ENCODE results near the gene ADRB1.

Gene ADRB1

DNA sequence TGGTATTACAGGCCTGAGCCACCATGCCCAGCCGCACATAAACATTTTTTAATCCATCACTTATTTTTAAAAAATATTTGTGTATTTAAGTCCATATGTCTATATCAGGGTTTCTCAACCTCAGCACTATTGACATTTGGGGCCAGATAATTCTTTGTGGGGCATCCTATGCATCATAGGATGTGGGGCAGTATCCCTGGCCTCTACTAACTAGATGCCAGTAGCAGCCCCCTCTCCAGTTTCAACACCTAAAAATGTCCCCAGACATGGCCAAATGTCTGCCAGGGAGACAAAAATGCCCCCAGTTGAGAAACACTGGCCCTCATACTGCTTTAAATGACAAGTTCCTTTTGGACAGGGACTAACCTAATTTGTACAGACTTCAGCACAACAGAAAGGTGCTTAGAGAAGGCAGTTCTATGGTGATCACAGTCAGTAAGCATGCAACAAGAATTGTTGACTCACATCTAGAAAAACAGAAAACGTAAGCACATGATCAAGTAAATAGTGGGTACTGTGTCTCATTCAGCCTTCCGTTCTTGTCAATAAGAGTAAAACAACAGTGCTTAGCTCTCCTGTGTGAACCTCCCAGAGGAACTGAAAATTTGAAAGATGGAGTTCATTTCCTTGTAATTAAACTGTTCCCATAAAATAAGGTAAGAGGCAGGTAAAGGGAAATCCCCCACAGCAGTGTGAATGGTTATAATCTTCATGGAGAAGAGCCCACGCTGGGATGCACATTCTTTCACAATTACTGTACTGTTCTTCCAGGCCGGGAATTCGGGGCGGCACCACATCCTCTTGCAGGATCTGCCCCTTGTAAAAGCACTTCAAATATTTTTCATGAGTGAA lies 17.3 kb upstream of the ADRB1 start:
- peak in 1 of 3 experiments; percentile 1 for DNase-seq

DNA sequence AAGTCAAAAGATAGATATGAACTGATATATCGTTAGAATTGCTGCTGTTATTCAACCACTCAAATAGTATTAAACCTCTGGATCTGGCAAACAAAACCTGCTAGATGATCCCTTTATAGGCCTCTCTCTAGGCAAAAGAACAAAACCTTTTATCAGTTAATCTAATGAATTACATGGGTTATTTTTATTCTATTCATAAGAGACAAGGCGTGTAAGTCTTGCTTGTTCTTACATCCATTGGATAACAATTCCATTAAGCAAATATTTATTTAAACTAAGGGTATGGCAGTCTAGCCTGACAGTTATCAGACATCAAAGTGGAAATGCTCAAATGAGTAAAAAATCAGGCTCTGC lies 16.6 kb upstream of the ADRB1 start:
- DNase-seq: no peak

DNA sequence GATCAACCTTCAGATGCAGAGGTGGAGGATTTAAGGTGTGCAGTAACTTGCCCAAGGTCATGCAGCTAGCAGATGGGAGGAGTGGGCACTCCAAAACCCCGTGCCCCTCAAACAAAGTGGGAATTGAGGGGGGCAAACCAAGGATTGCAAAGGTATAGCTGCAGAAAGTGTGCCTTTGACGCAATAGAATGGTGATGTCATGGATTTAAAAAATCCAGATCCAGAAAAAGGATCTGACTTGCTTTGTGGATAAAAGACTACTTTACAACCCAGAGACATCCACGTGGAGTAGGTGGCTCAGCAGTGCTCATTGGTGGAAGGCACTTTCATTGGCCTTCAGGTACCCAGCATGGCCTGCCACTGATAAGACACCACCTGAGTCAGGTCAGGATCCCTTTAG lies 15.7 kb upstream of the ADRB1 start:
- no peak for DNase-seq

DNA sequence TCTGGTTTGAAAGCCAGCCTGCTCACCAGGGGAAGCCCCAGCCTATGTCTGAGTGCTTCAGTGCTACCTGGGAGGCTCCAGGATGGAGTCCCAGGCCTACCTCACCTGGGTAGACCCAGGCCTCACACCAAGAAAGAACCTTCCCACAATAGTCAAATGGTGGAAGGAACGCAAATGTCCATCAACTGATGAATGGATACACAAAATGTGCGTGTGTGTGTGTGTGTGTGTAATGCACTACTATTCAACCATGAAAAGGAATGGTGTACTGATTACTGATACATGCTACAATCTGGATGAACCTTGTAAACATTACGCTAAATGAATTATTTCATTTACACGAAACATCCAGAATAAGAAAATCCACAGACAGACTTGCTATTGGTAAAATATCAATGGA lies 15.2 kb upstream of the ADRB1 start:
- no peak for DNase-seq

DNA sequence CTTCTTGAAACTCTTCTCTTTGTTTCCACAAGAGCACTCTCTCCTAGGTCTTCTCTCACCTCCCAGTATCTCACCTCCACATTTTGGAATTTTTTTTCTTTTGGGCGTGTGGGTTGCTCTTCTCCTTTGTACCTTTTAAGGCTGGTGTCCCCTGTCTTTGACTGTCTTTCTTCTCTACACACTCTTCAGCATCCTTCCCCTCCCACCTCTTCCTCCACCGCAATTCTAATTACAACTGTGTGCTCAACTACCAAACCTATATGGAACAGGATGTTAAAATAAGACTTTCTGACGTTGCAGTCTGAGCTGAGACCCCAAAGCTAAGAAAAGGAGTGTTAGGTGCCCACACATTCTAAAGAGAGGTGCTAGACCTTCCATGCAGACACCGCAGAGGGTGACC lies 14.0 kb upstream of the ADRB1 start:
- DNase-seq: no peak

DNA sequence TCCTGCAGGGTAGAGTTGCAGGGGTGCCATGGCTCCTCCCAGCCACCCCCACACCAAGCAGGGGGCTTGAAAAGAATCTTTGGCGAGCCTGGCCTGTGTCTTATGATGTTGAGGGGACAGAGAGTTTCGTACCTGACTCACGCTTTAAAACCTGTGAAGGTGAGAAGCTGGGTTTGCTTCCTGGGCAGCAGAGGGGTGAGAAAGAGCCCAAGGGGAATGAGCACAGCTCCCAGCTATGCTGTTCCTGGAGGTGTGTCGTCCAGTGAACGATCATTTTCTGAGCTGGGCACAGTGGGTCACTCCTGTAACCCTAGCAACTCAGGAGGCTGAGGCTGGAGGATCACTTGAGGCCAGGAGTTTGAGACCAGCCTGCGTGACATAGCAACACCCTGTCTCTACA lies 13.5 kb upstream of the ADRB1 start:
- no peak for DNase-seq

DNA sequence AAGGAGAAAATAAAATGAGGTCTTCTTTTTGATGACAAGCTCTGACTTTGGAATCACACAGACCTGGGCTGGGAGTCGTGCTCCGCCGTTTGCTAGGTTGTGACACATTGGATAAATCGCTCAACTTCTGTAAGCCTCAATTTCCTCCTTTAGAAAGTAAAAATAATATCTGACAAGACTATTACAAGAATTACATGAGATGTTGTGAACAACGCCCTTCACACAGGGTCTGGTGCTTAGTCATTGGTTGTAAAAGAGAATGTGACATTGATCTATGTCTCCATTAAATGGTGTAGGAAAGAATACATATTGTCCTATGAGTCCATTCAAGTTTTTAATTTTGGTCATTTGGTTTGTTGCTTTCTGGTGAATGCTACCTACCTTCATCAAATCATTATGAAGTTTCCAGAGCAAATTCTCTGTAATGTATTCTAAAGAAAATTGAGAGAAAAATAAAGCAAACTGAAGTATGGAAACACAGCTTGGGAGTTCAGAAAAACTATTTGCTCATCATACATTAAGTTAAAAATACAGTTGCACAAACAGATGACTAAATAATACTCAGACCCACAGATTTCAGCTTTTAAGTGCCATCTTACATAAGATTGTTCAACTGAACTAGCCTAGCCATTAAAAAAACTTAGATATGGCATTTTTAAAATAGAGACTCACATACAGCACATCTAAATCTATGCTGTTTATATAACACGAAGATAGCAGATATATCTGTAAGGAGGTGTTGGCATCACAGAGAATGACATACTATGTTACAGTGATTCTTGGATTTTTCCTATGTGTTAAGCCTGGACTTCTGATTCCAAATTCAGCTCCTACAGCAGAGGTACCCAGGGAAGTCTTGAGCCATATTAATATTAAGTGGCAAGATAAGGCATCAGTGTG lies 12.3 kb upstream of the ADRB1 start:
- DNase-seq: no peak

DNA sequence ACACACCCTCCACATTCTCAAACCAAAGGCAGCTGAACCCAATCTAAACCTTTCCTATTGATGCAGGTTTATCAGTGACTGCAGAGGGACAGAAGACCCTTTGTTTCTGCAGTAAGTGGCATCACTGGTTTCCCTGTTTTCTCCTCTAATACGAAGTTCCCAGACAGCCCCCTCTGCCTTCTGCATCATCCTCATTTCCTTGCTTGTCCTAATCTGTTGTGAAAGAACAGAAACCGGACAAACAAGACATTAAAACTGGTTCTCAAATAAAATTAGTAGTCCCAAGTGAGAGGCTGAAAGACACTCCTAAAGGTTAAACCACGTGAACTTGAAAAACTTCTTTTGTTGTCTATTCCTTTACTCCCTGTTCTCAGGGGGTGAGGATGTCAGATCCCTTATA lies 10.1 kb upstream of the ADRB1 start:
- DNase-seq: no peak

DNA sequence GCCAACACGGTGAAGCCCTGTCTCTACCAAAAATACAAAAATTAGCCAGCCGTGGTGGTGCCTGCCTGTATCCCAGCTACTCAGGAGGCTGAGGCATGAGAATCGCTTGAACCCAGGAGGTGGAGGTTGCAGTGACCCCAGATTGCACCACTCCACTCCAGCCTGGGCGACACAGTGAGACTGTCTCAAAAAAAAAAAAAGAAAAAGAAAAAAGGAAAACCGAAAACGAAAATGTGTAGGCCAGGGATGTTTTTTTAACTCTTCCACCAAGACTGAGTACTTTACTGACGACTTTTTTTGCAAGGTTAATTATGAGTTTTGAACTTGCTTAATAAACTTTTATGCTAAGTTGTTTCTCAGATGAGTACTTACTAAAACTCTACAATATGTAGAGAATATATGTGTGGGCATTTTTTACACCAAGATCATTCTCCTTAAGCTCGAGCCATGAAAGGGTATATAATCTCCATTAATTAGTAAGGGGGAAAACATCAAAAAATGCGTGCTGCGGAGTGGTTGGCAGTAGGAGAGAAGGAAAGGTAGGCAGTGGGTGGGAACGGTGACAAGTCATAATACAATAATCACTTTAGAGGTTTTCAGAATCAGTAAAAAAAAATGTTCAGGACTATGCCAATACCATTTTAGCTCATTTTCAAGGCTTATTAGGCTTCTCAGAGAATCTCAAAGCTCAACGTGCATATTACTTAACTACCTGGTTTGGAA lies 8.6 kb upstream of the ADRB1 start:
- DNase-seq: no peak

DNA sequence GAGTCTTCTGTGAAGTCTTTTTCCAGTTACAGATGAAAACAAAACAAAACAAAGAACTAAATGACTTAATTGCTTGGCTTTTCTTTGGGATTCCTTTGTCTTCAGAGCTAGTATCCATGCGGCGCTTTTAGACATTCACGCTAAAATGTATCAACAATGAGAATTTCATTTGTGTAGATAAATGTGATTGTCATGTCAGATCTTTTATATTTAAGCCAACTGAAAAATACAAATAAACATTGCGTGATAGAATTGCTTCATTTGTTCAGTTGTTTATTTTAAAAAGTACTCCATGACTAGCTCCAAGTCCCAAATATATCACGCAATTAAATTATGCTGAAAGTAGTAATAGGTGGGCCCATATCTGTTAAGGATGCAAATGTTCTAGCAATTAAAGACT lies 7.9 kb upstream of the ADRB1 start:
- no peak for DNase-seq

DNA sequence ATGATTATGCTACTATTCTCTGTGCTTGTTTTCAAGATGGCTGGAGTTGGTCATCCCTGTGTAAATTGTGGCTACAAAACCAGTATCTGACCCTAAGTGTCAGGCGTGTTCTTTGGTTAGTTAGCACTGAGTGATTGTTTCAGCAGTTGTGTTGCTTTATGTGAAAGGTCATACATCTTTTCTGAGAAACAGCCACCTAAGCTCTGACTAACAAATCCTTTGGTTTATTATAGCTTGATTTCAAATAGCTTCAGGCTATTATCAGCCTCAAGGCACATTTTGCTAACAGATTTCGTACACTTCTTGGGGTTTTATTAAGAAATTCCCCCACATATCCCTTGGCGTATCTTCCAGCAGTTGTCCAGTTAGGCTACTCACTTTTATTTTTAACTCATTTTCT lies 4.8 kb upstream of the ADRB1 start:
- DNase-seq: no peak

DNA sequence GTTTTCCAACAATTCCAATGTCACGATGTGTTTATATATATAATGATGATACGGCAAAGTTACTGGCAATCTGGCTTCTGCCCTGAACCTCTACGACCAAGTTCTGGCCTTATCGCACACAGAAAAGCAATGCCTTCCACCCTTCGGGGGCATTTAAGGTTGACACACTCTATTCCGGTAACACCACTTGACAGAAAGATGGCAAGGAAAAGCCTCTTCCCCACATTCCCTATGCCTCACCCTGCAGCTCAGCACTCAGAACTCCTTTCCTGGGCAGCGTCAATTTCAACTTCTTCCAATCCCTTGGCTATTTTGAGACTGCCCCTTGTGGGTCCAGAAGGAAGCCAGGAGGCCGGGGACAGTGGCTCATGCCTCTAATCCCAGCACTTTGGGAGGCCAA lies 2.5 kb upstream of the ADRB1 start:
- no peak for DNase-seq

DNA sequence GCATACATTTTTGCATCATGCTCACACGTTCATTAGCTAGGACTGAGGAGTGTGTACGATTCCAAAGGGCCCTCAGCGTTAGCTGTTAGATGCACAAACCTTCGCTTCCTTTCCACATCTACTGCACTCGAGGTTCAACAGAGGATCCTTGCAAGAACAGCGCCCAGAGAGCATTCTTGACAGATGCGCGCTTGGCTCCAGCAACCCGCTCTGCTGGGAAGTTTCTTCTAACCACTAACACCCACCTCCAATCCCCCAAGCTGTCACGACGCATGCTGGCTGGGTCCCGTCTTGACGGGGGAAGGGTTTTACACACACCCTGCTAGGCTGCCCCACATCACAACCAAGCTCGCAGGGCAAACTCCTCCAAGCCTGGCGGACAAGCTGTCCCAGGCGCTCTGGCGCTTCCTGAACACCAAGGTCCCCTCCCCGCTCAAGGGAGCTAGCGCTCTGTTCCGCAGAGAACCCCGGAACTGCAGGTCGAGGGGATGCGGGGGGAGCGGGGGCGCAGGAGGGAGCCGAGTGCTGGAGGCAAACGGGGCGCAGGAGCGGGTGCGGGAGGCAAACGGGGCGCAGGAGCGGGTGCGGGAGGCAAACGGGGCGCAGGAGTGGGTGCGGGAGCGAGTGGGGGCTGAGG lies 653 bp upstream of the ADRB1 start:
- peak in 2 of 3 experiments; percentile 35 to 51 for DNase-seq

DNA sequence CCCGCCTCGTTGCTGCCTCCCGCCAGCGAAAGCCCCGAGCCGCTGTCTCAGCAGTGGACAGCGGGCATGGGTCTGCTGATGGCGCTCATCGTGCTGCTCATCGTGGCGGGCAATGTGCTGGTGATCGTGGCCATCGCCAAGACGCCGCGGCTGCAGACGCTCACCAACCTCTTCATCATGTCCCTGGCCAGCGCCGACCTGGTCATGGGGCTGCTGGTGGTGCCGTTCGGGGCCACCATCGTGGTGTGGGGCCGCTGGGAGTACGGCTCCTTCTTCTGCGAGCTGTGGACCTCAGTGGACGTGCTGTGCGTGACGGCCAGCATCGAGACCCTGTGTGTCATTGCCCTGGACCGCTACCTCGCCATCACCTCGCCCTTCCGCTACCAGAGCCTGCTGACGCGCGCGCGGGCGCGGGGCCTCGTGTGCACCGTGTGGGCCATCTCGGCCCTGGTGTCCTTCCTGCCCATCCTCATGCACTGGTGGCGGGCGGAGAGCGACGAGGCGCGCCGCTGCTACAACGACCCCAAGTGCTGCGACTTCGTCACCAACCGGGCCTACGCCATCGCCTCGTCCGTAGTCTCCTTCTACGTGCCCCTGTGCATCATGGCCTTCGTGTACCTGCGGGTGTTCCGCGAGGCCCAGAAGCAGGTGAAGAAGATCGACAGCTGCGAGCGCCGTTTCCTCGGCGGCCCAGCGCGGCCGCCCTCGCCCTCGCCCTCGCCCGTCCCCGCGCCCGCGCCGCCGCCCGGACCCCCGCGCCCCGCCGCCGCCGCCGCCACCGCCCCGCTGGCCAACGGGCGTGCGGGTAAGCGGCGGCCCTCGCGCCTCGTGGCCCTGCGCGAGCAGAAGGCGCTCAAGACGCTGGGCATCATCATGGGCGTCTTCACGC lies 825 bp downstream of the ADRB1 start:
- DNase-seq: no peak

DNA sequence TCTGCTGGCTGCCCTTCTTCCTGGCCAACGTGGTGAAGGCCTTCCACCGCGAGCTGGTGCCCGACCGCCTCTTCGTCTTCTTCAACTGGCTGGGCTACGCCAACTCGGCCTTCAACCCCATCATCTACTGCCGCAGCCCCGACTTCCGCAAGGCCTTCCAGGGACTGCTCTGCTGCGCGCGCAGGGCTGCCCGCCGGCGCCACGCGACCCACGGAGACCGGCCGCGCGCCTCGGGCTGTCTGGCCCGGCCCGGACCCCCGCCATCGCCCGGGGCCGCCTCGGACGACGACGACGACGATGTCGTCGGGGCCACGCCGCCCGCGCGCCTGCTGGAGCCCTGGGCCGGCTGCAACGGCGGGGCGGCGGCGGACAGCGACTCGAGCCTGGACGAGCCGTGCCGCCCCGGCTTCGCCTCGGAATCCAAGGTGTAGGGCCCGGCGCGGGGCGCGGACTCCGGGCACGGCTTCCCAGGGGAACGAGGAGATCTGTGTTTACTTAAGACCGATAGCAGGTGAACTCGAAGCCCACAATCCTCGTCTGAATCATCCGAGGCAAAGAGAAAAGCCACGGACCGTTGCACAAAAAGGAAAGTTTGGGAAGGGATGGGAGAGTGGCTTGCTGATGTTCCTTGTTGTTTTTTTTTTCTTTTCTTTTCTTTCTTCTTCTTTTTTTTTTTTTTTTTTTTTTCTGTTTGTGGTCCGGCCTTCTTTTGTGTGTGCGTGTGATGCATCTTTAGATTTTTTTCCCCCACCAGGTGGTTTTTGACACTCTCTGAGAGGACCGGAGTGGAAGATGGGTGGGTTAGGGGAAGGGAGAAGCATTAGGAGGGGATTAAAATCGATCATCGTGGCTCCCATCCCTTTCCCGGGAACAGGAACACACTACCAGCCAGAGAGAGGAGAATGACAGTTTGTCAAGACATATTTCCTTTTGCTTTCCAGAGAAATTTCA lies 1.7 kb downstream of the ADRB1 start:
- DNase-seq: peak in 1 of 3 experiments; percentile 14

DNA sequence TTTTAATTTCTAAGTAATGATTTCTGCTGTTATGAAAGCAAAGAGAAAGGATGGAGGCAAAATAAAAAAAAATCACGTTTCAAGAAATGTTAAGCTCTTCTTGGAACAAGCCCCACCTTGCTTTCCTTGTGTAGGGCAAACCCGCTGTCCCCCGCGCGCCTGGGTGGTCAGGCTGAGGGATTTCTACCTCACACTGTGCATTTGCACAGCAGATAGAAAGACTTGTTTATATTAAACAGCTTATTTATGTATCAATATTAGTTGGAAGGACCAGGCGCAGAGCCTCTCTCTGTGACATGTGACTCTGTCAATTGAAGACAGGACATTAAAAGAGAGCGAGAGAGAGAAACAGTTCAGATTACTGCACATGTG lies 2.4 kb downstream of the ADRB1 start:
- DNase-seq: no peak

DNA sequence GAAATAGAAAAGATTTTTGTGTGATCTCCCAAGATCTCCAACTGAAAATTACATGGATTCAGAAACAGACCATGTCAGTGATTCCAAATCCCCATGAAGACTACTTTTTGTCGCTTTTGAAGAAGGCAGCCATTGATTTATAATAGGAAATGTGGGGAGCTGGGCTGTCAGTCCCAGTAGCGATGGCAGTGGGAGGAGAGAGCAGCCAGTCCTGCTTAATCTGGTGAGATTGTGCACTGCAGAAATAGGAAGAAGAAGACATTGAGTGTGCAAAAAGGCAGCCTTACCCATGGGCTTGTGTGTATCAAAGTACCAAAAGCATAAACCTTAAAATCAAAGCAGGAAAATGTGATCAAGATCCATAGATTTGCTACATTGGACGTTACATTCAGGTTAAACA lies 4.8 kb downstream of the ADRB1 start:
- no peak for DNase-seq

DNA sequence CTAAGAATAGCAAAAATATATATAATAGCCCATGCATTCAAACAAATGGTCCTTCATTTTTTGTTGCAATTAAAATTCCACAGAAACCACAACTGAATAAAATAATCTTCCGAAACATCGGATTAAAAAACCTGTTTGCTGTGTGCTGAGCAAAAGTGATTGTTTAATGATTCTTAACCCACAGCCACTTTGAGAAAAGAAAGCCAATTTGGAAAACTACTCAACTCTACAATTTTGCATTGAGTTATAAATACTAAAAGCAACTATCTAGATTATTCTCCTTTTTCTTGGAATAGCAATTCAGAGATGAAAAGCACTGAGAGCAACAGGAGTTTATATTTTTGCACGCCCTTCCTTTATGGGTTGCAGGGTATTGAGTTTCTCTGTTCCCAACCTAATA lies 8.0 kb downstream of the ADRB1 start:
- DNase-seq: no peak

DNA sequence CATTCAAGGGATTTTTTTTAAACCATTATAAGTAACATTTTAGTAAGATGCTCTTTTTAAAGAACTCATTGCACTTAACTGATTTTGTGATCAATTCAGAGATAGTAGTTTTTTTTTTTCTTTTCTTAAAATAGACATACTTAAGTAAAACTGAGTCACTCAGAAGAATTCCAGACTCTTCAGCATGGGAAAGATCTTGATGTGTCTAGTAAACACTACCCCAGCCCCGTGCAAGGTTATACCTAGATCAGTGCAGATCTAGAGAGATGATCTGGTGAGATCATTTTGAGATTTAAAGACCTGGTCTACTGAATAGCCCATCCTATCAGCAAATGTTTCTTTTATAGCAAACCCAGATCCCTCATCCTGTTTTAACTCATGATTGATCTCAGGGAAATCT lies 8.6 kb downstream of the ADRB1 start:
- no peak for DNase-seq

DNA sequence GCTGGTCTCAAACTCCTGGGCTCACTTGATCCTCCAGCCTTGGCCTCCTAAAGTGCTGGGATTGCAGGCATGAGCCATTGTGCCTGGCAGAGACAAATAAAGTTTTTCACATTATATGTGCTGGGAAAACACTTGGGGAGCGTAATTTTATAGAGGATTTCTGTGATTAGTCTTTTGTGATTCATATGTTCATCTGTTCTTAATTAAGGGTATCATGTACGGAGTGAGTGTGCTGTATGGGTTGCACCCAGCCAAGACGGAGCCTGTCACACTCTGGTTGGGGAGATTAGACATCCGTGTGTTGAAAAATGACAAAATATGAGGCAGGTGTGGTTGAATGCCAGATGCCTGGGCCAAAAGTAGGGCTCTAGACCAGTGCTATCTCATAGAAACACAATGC lies 10.3 kb downstream of the ADRB1 start:
- DNase-seq: no peak

DNA sequence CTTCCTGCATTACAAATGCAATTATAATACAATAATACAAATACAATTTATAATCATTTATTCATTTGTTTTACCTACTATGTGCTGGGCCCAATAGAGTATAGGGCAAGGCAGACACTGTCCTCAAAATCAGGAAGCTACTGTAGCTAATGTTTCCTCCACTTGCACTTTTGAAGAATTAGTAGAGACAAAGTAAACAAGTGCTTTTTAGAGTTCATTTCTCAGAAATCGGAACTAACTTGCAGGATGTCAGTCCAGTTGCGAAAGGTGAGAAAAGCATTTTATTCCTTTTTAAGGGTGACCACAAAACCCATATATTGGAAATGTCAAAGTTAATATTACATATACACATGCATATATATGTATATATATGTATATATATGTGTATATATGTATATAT lies 14.2 kb downstream of the ADRB1 start:
- no peak for DNase-seq

All from NCI-H1417 (cell line).